HG03095 (cell line): ENCODE data around the gene LLGL2.

ENCODE experiments used
- ATAC-seq: cut with Tn5 transposase; IDR thresholded peaks from one replicate; pipeline ENCODE4 v1.9.1; 2021; ENCODE audit warnings: moderate library complexity; ENCODE audit not compliant: unreplicated experiment

LLGL2 gene

GRCh38 chr17:75610103-75610984 is 84.8 kb downstream of the LLGL2 start:
- no peak for ATAC-seq

GRCh38 chr17:75611851-75612429 is 86.4 kb downstream of the LLGL2 start:
- ATAC-seq: no peak

- no peak for ATAC-seq
Observed at GRCh38 chr17:75612906-75613626, 87.6 kb downstream of the LLGL2 start.

- no peak for ATAC-seq
Observed at GRCh38 chr17:75614006-75614405, 88.5 kb downstream of the LLGL2 start.

- no peak for ATAC-seq
Observed at GRCh38 chr17:75614556-75615270, 89.2 kb downstream of the LLGL2 start.

GRCh38 chr17:75615301-75615700 is 89.8 kb downstream of the LLGL2 start:
- ATAC-seq: no peak

GRCh38 chr17:75616521-75617122 is 91.1 kb downstream of the LLGL2 start:
- no peak for ATAC-seq

GRCh38 chr17:75617218-75617617 is 91.7 kb downstream of the LLGL2 start:
- no peak for ATAC-seq

GRCh38 chr17:75617675-75618074 is 92.2 kb downstream of the LLGL2 start:
- no peak for ATAC-seq

- no peak for ATAC-seq
Observed at GRCh38 chr17:75619506-75620431, 94.3 kb downstream of the LLGL2 start.

- no peak for ATAC-seq
Observed at GRCh38 chr17:75621489-75621888, 96.0 kb downstream of the LLGL2 start.

- no peak for ATAC-seq
Observed at GRCh38 chr17:75622076-75622475, 96.6 kb downstream of the LLGL2 start.

- no peak for ATAC-seq
Observed at GRCh38 chr17:75622771-75623273, 97.3 kb downstream of the LLGL2 start.

- ATAC-seq: no peak
Observed at GRCh38 chr17:75623386-75623785, 97.9 kb downstream of the LLGL2 start.

- ATAC-seq: no peak
Observed at GRCh38 chr17:75624021-75624420, 98.5 kb downstream of the LLGL2 start.
